Duodenal mucosa (tissue), 2 donors: ENCODE data around the gene TBC1D14.
"Not testable (repeated sequence)": the region's sequence is repeated elsewhere in the genome, so short reads cannot be mapped to it uniquely, and the experiment has no call there.

Source experiments
- H3K27ac ChIP-seq: one replicate; pipeline ENCODE4 v1.7.0; 2013; ENCODE audit warnings: low read depth, low read length
- H3K27me3 ChIP-seq, 2 donors: one replicate each; pipeline ENCODE4 v1.7.0; 2013; ENCODE audit warnings: low read length in 2 of 2, control low read depth in 1 of 2; ENCODE audit not compliant: insufficient read depth in 2 of 2, control insufficient read depth in 1 of 2
- H3K36me3 ChIP-seq, 2 donors: one replicate each; pipeline ENCODE4 v1.7.0; 2013; ENCODE audit warnings: low read length in 2 of 2, control low read depth in 1 of 2; ENCODE audit not compliant: insufficient read depth in 2 of 2, control insufficient read depth in 1 of 2
- H3K4me1 ChIP-seq, 2 donors: one replicate each; pipeline ENCODE4 v1.7.0; 2013; ENCODE audit warnings: low read length in 2 of 2, control low read depth in 1 of 2; ENCODE audit not compliant: insufficient read depth in 2 of 2, control insufficient read depth in 1 of 2
- H3K4me3 ChIP-seq, 2 donors: one replicate each; pipeline ENCODE4 v1.7.0; 2013; ENCODE audit warnings: low read length in 2 of 2, low read depth in 1 of 2
- H3K9ac ChIP-seq, 2 donors: one replicate each; pipeline ENCODE4 v1.7.0; 2013; ENCODE audit warnings: low read length in 2 of 2, low read depth in 1 of 2
- H3K9me3 ChIP-seq, 2 donors: one replicate each; pipeline ENCODE4 v1.7.0; 2013; ENCODE audit warnings: low read length in 2 of 2, control low read depth in 1 of 2; ENCODE audit not compliant: control insufficient read depth in 1 of 2

TBC1D14 gene

GRCh38 chr4:6896035-6896434 lies 13.6 kb upstream of the TBC1D14 start:
- Histone ChIP-seq H3K9me3 (no peaks in the 10 kb centered on the region), H3K36me3 (no peaks in the 10 kb centered on the region), H3K4me1 (peaks cover 31% of the 10 kb centered on the region in 2 donors), H3K27me3 (no peaks in the 10 kb centered on the region), H3K27ac (no peak overlapping the region), H3K9ac (no peak overlapping the region), H3K4me3 (no peak overlapping the region)

- H3K9ac ChIP-seq: no peak overlapping the region
- no peaks in the 10 kb centered on the region for H3K36me3 ChIP-seq
- H3K4me3 ChIP-seq: no peak overlapping the region
- no peak overlapping the region for H3K27ac ChIP-seq
- peaks cover 7 to 10% of the 10 kb centered on the region in 2 donors for H3K4me1 ChIP-seq
- H3K9me3 ChIP-seq: no peaks in the 10 kb centered on the region
- H3K27me3 ChIP-seq: no peaks in the 10 kb centered on the region
Measured at GRCh38 chr4:6898763-6899162, 10.9 kb upstream of the TBC1D14 start.

- Histone ChIP-seq H3K4me1 (no peaks in the 10 kb centered on the region), H3K27ac (no peak overlapping the region), H3K27me3 (no peaks in the 10 kb centered on the region), H3K36me3 (no peaks in the 10 kb centered on the region), H3K9me3 (no peaks in the 10 kb centered on the region), H3K4me3 (no peak overlapping the region), H3K9ac (no peak overlapping the region)
Measured at GRCh38 chr4:6900181-6900812, 9.3 kb upstream of the TBC1D14 start.

GRCh38 chr4:6900956-6901355 lies 8.7 kb upstream of the TBC1D14 start:
- no peaks in the 10 kb centered on the region for H3K36me3 ChIP-seq
- H3K9ac ChIP-seq: no peak overlapping the region
- no peak overlapping the region for H3K4me3 ChIP-seq
- H3K4me1 ChIP-seq: no peaks in the 10 kb centered on the region
- no peaks in the 10 kb centered on the region for H3K27me3 ChIP-seq
- no peaks in the 10 kb centered on the region for H3K9me3 ChIP-seq
- no peak overlapping the region for H3K27ac ChIP-seq

GRCh38 chr4:6901669-6902317 lies 7.8 kb upstream of the TBC1D14 start:
- Histone ChIP-seq H3K4me3 (no peak overlapping the region), H3K36me3 (no peaks in the 10 kb centered on the region), H3K9me3 (no peaks in the 10 kb centered on the region), H3K27me3 (no peaks in the 10 kb centered on the region), H3K4me1 (no peaks in the 10 kb centered on the region), H3K27ac (no peak overlapping the region), H3K9ac (no peak overlapping the region)

- H3K27ac ChIP-seq: no peak overlapping the region
- no peaks in the 10 kb centered on the region for H3K36me3 ChIP-seq
- peaks cover 0 to under 1% of the 10 kb centered on the region in 2 donors for H3K4me1 ChIP-seq
- no peak overlapping the region for H3K9ac ChIP-seq
- H3K27me3 ChIP-seq: no peaks in the 10 kb centered on the region
- H3K9me3 ChIP-seq: no peaks in the 10 kb centered on the region
- H3K4me3 ChIP-seq: no peak overlapping the region
Measured at GRCh38 chr4:6902318-6903042, 7.1 kb upstream of the TBC1D14 start.

GRCh38 chr4:6905516-6906445 lies 3.8 kb upstream of the TBC1D14 start:
- no peak overlapping the region for H3K4me3 ChIP-seq
- H3K9ac ChIP-seq: no peak overlapping the region
- peaks cover 17 to 19% of the 10 kb centered on the region in 2 donors for H3K4me1 ChIP-seq
- no peaks in the 10 kb centered on the region for H3K36me3 ChIP-seq
- H3K27me3 ChIP-seq: no peaks in the 10 kb centered on the region
- no peak overlapping the region for H3K27ac ChIP-seq
- no peaks in the 10 kb centered on the region for H3K9me3 ChIP-seq

- not testable (repeated sequence) for H3K4me3 ChIP-seq, H3K27ac ChIP-seq, H3K36me3 ChIP-seq, H3K9me3 ChIP-seq, H3K27me3 ChIP-seq, H3K9ac ChIP-seq
- H3K4me1 ChIP-seq: peaks cover 23 to 24% of the 10 kb centered on the region in 2 donors
Measured at GRCh38 chr4:6906486-6906885, 3.1 kb upstream of the TBC1D14 start.

GRCh38 chr4:6907658-6908191 lies 1.9 kb upstream of the TBC1D14 start:
- Histone ChIP-seq H3K9ac (no peak overlapping the region), H3K27me3 (no peaks in the 10 kb centered on the region), H3K4me3 (peak overlapping the region; percentile 43 to 44), H3K36me3 (no peaks in the 10 kb centered on the region), H3K4me1 (peaks cover 26 to 27% of the 10 kb centered on the region in 2 donors), H3K27ac (no peak overlapping the region), H3K9me3 (no peaks in the 10 kb centered on the region)
